GM12878 (cell line): ENCODE results near the gene UBR2. TPM values are rescaled to one million over a fixed set of nuclear protein-coding genes. Genes with fewer than 3 reads are reported as not detected.

Experiments
- BRCA1 ChIP-seq: IDR thresholded peaks from 2 replicates; pipeline ENCODE4 v1.6.1; 2011; ENCODE audit warnings: low read depth, low read length, improper control_type of control experiment
- CHD1 ChIP-seq: IDR thresholded peaks from 2 replicates; pipeline ENCODE4 v1.6.1; 2012; ENCODE audit warnings: low read depth, low read length, improper control_type of control experiment
- CHD4 ChIP-seq: fragments of 200-600 bp; sonication (generic); IDR thresholded peaks from 2 replicates; pipeline ENCODE4 v1.6.1; 2016; ENCODE audit warnings: mild to moderate bottlenecking
- DPF2 ChIP-seq: fragments of 450-650 bp; IDR thresholded peaks from 2 replicates; pipeline ENCODE4 v1.6.1; 2017; ENCODE audit warnings: mild to moderate bottlenecking
- EZH2 ChIP-seq: IDR thresholded peaks from 2 replicates; pipeline ENCODE4 v1.6.1; 2012; ENCODE audit warnings: low read depth, mild to moderate bottlenecking, control low read depth, inconsistent platforms, low read length, borderline replicate concordance; ENCODE audit not compliant: control insufficient read depth
- GABPA ChIP-seq: IDR thresholded peaks from 2 replicates; pipeline ENCODE4 v1.6.1; 2014; ENCODE audit warnings: antibody characterized with exemption, low read depth, mild to moderate bottlenecking, inconsistent platforms
- HDAC2 ChIP-seq: fragments of 200-600 bp; sonication (generic); IDR thresholded peaks from 2 replicates; pipeline ENCODE4 v1.6.1; 2017
- HDAC6 ChIP-seq: fragments of 200-600 bp; sonication (generic); IDR thresholded peaks from one replicate; pipeline ENCODE4 v1.8.0; 2017; ENCODE audit warnings: antibody characterized with exemption; ENCODE audit not compliant: unreplicated experiment
- KAT2A ChIP-seq: conservative IDR thresholded peaks from 2 replicates; pipeline ENCODE4 v1.6.1; 2011; ENCODE audit warnings: low read depth, low read length; ENCODE audit not compliant: control insufficient read depth
- KDM1A ChIP-seq: fragments of 200-600 bp; sonication (generic); IDR thresholded peaks from 2 replicates; pipeline ENCODE4 v1.6.1; 2016; ENCODE audit warnings: borderline replicate concordance
- NFXL1 ChIP-seq: fragments of 450-650 bp; IDR thresholded peaks from 2 replicates; pipeline ENCODE4 v1.6.1; 2017; ENCODE audit warnings: antibody characterized with exemption, mild to moderate bottlenecking, borderline replicate concordance
- NFYB ChIP-seq: IDR thresholded peaks from 2 replicates; pipeline ENCODE4 v1.6.1; 2011; ENCODE audit warnings: low read depth, mild to moderate bottlenecking, low read length, improper control_type of control experiment, moderate library complexity; ENCODE audit not compliant: insufficient read depth
- PML ChIP-seq: IDR thresholded peaks from 2 replicates; pipeline ENCODE4 v1.6.1; 2012; ENCODE audit warnings: low read length, inconsistent platforms
- RAD21 ChIP-seq: IDR thresholded peaks from 2 replicates; pipeline ENCODE4 v1.6.1; 2011; ENCODE audit warnings: mild to moderate bottlenecking, low read depth, low read length, moderate library complexity; ENCODE audit not compliant: insufficient read depth
- SIX5 ChIP-seq: IDR thresholded peaks from 2 replicates; pipeline ENCODE4 v1.6.1; 2011; ENCODE audit warnings: mild to moderate bottlenecking, low read depth, low read length, moderate library complexity; ENCODE audit not compliant: severe bottlenecking
- SMAD5 ChIP-seq: IDR thresholded peaks from 2 replicates; pipeline ENCODE4 v1.6.1; 2016; ENCODE audit warnings: antibody characterized with exemption, low read depth
- STAT3 ChIP-seq: IDR thresholded peaks from 2 replicates; pipeline ENCODE4 v1.6.1; 2011; ENCODE audit warnings: low read depth, low read length, improper control_type of control experiment
- TAF1 ChIP-seq: IDR thresholded peaks from 2 replicates; pipeline ENCODE4 v1.6.1; 2011; ENCODE audit warnings: mild to moderate bottlenecking, low read depth, low read length, borderline replicate concordance
- TBL1XR1 ChIP-seq: IDR thresholded peaks from 2 replicates; pipeline ENCODE4 v1.6.1; 2012; ENCODE audit warnings: low read depth, low read length, improper control_type of control experiment
- TCF7 ChIP-seq: IDR thresholded peaks from 2 replicates; pipeline ENCODE4 v1.6.1; 2014; ENCODE audit warnings: antibody characterized with exemption, borderline replicate concordance
- ZBED1 ChIP-seq: IDR thresholded peaks from 2 replicates; pipeline ENCODE4 v1.6.1; 2016; ENCODE audit warnings: borderline replicate concordance
- ZSCAN29 ChIP-seq: fragments of 450-650 bp; IDR thresholded peaks from 2 replicates; pipeline ENCODE4 v1.6.1; 2017; ENCODE audit warnings: mild to moderate bottlenecking, moderate library complexity
- polyA plus RNA-seq, 11 experiments: library from polyadenylated mRNA; depleted of rRNA in 4 of 11; unstranded in 6 of 11; stranded (reverse) in 5 of 11; fragments of >200 nt; fragmentation: Nextera tagmentation in 4 of 11; fragmentation: Illumina TruSeq in 1 of 11; extraction: Ambion mirVana in 4 of 11; extraction: Trizol in 1 of 11; gene quantifications; 1 replicate in 1 of 11; 2 replicates in 10 of 11; pipeline versions ENCODE4 v1.2.1 to v1.2.3, GENCODE V29; 2011 to 2016; ENCODE audit warnings: inconsistent platforms in 2 of 11, missing spikeins in 2 of 11, low read depth in 1 of 11
- total RNA-seq, 4 experiments: library from RNA; depleted of rRNA in 3 of 4; stranded (reverse); fragments of >200 nt in 3 of 4; fragmentation: Illumina TruSeq in 1 of 4; extraction: Trizol in 1 of 4; gene quantifications; 2 replicates each; pipeline versions ENCODE4 v1.2.1 to v1.2.3, GENCODE V29; 2013 to 2021
- TF ChIP-seq, protein P1 (sequence below): IDR thresholded peaks from 2 replicates; pipeline ENCODE4 v1.6.1; 2012; ENCODE audit warnings: low read depth, low read length, improper control_type of control experiment
- TF ChIP-seq, protein P2 (sequence below): IDR thresholded peaks from 2 replicates; pipeline ENCODE4 v1.6.1; 2011; ENCODE audit warnings: mild to moderate bottlenecking, low read depth, low read length, moderate library complexity; ENCODE audit not compliant: insufficient replicate concordance
- TF ChIP-seq, protein P3 (sequence below): IDR thresholded peaks from 2 replicates; pipeline ENCODE4 v1.6.1; 2012; ENCODE audit warnings: low read depth, low read length, improper control_type of control experiment
- TF ChIP-seq, protein P4 (sequence below): IDR thresholded peaks from 2 replicates; pipeline ENCODE4 v1.6.1; 2011; ENCODE audit warnings: borderline replicate concordance, low read depth, mild to moderate bottlenecking, moderate library complexity, low read length; ENCODE audit not compliant: insufficient read depth, poor library complexity, severe bottlenecking
- TF ChIP-seq, protein P5 (sequence below): IDR thresholded peaks from 2 replicates; pipeline ENCODE4 v1.6.1; 2011; ENCODE audit warnings: low read depth, low read length, improper control_type of control experiment, borderline replicate concordance

The UBR2 gene
- total and polyA plus RNA-seq, 10 of the 15 experiments (the other 5 are each of a cell fraction or from before 2014, with no cell fraction given) = 2.3 to 18.4 (median 9.6) TPM

DNA sequence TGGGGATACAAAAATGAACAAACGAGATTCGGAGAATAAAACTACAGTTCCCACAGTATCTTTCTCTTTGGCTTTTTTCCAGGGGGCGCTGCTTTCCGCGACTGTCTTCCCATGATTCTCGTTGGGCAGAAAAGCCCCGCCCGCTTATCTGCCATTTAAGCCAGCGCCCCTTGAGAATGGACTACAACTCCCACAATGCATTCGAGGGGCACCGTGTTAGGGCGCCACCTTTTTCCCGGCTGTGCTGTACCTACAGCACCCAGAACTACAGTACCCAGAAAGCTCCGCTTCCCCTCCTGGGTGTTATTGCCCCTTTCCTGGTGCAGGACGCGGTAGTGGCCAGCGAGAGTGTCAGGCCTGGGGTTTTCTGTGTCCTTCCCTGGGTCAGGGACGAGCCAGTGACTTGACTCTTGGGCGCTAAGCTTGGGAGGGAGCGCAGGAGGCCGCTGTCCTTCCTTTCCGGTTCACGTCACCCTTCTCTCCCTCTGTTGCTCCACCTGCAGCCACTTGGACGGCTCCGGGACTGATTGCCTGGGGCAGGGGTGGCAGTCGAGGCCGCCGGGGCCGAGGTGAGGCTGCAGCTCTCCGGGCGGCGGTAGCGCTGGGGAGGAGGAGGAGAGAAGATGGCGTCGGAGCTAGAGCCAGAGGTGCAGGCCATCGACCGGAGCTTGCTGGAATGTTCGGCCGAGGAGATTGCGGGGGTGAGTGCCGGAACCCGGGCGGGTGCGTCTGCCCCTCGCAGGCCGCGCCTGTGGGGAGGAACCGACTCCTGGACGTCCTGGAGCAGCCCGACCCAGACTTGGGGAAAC lies at the start of gene UBR2 (continued):
- TF ChIP-seq STAT3 = 0 out of 2 replicates have a peak, but pooled peaks have one; percentile 11
- no peak for TF ChIP-seq BRCA1
- TF ChIP-seq PML = 0 out of 2 replicates have a peak, but pooled peaks have one; percentile 19
- TF ChIP-seq TAF1 = peak; percentile 70; the same call in 1 of the 2 replicates
- peak; percentile 74; the same call in 1 of the 2 replicates for TF ChIP-seq DPF2
- no peak for TF ChIP-seq CHD4
- TF ChIP-seq SMAD5 = 0 out of 2 replicates have a peak, but pooled peaks have one; percentile 53
- TF ChIP-seq KDM1A = no peak
- TF ChIP-seq, protein P1, sequence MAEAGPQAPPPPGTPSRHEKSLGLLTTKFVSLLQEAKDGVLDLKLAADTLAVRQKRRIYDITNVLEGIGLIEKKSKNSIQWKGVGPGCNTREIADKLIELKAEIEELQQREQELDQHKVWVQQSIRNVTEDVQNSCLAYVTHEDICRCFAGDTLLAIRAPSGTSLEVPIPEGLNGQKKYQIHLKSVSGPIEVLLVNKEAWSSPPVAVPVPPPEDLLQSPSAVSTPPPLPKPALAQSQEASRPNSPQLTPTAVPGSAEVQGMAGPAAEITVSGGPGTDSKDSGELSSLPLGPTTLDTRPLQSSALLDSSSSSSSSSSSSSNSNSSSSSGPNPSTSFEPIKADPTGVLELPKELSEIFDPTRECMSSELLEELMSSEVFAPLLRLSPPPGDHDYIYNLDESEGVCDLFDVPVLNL = no peak
- TF ChIP-seq, protein P2, sequence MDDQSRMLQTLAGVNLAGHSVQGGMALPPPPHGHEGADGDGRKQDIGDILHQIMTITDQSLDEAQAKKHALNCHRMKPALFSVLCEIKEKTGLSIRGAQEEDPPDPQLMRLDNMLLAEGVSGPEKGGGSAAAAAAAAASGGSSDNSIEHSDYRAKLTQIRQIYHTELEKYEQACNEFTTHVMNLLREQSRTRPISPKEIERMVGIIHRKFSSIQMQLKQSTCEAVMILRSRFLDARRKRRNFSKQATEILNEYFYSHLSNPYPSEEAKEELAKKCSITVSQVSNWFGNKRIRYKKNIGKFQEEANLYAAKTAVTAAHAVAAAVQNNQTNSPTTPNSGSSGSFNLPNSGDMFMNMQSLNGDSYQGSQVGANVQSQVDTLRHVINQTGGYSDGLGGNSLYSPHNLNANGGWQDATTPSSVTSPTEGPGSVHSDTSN = no peak
- TF ChIP-seq HDAC2 = no peak
- no peak for TF ChIP-seq NFXL1
- peak; percentile 84 for TF ChIP-seq GABPA
- TF ChIP-seq, protein P3, sequence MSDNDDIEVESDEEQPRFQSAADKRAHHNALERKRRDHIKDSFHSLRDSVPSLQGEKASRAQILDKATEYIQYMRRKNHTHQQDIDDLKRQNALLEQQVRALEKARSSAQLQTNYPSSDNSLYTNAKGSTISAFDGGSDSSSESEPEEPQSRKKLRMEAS = peak; percentile 18; the same call in 1 of the 2 replicates
- TF ChIP-seq RAD21 = no peak
- TF ChIP-seq, protein P4, sequence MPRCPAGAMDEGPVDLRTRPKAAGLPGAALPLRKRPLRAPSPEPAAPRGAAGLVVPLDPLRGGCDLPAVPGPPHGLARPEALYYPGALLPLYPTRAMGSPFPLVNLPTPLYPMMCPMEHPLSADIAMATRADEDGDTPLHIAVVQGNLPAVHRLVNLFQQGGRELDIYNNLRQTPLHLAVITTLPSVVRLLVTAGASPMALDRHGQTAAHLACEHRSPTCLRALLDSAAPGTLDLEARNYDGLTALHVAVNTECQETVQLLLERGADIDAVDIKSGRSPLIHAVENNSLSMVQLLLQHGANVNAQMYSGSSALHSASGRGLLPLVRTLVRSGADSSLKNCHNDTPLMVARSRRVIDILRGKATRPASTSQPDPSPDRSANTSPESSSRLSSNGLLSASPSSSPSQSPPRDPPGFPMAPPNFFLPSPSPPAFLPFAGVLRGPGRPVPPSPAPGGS = no peak
- no peak for TF ChIP-seq ZSCAN29
- TF ChIP-seq HDAC6 = no peak
- TF ChIP-seq CHD1 = 0 out of 2 replicates have a peak, but pooled peaks have one; percentile 75
- TF ChIP-seq EZH2 = no peak
- TF ChIP-seq, protein P5, sequence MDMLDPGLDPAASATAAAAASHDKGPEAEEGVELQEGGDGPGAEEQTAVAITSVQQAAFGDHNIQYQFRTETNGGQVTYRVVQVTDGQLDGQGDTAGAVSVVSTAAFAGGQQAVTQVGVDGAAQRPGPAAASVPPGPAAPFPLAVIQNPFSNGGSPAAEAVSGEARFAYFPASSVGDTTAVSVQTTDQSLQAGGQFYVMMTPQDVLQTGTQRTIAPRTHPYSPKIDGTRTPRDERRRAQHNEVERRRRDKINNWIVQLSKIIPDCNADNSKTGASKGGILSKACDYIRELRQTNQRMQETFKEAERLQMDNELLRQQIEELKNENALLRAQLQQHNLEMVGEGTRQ = no peak
- no peak for TF ChIP-seq ZBED1
- TF ChIP-seq NFYB = no peak
- no peak for TF ChIP-seq KAT2A
- peak; percentile 96 for TF ChIP-seq SIX5
- TF ChIP-seq TBL1XR1 = 0 out of 2 replicates have a peak, but pooled peaks have one; percentile 44
- no peak for TF ChIP-seq TCF7
